Embryonic facial prominence (tissue), 1 donor: ENCODE data around the gene ALKBH5.

ENCODE experiments used
- DNase-seq: peaks from one replicate; pipeline ENCODE4 v3.0.0-alpha.2; 2016; ENCODE audit errors: extremely low spot score

ALKBH5 gene

DNA sequence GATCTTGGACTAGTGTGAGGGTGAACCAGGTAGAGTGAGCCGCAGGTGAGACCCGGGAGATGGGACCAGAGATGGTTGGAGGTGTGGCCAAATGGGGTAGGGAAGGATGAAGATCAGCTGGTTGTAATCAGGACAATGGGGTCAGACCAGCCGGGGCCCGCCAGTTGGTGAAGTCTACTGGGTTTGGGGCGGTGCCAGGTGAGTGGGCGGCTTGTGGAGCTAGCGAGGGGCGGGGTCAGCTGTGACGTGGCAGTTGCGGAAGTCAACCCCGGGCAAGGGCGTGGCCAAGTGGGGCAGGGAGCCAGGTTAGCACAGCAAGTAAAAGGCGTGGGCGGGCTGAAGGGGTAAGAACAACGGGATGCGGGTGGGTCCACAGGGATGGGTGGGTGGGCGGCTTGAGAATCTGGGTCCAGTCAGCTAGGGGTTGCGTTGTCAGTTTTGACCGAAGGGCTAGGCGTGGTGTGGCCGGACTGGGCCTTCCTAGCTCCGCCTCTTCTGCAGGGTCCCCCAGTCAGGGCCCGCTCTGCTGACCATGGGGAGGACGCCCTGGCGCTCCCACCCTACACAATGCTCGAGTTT is 25.5 kb upstream of the ALKBH5 start:
- DNase-seq: peak; percentile 73

DNA sequence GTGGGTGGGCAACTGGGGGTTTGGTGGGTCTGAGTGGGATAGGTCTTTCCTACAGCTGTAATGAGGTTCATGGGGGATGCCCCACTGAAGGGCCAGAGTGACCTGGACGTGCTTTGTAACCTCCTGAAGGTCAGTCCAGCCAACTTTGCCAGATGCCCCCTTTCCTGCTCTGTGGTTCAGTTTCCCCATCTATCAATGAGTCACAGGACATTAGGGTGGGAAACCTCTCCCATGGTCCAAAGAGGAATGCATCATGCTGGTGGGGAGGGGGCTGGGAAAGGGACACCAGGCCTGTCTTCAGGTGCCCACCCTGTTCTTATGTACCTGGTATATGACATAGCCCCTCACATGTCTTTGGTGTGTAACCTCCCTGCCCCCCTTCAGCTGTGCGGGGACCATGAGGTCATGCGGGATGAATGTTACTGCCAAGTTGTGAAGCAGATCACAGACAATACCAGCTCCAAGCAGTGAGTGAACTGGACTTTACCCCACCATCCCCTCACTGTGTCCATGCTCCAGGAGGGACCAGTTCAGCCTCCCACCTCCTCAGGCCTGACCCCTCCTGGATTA is 24.0 kb upstream of the ALKBH5 start:
- DNase-seq: no peak

DNA sequence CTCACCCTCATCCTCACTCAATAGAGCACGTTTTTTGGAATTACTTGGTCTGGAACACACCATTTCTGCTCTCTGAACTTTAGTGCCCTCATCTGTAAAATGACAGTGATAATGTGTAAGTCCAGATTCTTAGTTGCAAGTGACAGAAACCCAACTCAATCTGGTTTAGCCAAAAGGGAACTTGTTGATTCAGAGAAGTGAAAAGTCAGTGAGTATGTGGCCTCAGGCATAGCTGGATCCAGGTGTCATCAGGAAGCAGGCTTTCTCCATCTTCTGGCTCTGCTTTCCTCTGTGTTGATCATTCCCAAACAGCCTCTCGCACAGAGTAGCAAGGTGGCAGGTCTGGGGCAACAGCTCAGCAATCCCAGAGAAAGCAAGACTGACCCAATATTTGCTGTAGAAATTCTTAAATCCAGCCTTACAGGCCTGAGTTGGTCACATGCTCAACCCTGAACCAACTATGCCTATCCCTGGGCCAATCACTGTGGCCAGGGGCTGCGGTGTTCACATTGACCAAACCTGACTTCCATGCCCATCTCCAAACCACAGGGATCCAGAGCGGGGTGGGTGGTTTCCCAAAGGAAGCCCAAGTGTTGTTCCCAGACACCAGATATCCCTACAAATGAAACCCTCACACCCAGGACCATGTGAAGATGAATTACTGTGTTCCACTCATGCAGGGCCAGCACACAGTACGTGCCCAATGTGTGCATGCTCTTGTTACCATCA is 23.3 kb upstream of the ALKBH5 start:
- DNase-seq: no peak

DNA sequence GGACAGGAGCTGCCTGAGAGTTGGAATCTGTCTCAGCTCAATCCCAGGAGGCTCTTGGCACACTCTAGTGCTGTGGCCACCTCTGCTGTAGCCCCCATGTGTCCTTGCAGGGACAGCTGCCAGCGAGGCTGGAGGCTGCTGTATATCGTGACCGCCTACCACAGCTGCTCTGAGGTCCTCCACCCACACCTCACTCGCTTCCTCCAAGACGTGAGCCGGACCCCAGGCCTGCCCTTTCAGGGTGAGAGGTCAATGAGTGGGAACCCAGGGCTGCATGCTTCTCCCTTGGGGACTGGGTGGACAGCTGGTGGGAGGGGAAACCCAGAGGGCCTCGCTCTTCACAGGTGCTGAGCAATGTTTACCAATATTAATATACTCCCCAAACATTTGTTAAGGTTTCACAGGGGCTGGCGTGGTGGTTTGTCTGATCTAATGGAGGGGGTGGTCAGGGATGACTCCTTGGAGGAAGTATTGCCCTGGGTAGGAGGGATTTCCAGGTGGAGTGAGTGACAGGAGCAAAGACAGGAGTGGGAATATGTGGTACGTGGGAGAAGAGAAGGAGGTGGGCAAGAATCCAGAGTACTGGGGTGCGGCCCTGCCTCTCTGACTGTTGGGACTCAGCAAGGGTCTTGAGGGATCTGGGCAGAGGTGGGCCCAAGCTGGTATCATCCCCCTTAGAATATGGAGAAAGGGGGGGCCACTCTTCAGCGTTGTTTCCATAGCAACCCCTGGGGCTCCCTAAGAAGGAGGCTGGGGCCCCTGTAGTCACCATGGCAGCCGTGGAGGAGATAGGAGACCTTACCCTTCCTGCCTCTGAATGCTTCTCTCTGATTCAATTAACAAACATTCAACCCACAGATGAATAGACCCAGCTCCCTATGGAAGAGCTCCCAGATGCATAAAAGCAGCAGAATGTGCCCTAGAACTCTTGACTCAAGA is 22.2 kb upstream of the ALKBH5 start:
- DNase-seq: no peak

DNA sequence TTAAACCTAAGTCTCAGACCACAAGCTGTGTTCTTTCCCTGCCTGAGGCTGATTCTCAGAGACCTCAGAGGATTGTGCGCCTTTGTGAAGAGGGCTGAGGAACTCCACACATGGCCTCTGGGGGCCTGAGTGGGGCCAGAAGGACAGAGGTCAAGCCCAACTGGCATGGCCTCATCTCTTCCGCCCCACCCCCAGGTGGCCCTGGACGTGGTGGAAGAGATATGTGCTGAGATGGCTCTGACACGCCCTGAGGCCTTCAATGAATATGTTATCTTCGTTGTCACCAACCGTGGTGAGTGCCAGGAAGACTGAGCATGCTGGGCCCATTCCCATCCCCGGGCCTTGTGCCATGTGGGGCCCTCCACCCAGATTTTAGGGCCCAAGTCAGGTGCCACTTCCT is 20.1 kb upstream of the ALKBH5 start:
- no peak for DNase-seq

DNA sequence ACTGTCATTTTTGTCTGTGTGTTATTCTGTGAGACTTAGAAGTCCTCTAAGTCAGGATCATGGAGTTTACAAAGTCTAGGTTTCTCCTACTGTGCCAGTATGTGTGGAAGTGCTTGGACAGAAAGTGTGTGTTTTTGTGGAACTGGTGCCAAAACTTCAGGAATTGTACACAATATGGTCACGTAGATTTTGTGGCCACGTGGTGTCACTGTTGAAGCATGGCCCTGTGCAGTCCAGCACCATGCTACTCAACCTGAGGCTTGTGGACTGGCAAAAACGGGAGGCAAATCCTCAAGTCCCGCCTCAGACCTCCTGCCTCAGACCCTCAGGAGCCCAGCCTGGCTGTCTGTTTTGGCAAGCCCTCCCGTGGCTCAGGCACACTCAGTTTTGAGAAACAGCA is 16.7 kb upstream of the ALKBH5 start:
- DNase-seq: no peak

DNA sequence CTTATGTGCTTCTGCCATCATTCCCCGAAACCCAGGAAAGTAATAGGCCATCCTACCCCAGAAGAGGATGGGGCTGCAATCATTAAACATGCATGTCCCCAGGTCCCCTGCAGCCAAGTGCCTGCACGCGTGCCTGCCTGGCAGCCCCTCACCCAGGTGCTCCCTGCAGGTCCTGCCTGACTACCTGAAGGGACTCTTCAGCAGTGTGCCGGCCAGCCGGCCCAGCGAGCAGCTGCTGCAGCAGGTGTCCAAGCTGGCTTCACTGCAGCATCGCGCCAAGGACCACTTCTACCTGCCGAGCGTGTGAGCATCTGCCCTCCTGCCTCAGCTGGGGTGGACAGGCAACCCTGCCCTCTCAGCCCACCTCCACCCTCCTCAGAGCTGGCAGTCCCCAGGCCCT is 16.2 kb upstream of the ALKBH5 start:
- no peak for DNase-seq

DNA sequence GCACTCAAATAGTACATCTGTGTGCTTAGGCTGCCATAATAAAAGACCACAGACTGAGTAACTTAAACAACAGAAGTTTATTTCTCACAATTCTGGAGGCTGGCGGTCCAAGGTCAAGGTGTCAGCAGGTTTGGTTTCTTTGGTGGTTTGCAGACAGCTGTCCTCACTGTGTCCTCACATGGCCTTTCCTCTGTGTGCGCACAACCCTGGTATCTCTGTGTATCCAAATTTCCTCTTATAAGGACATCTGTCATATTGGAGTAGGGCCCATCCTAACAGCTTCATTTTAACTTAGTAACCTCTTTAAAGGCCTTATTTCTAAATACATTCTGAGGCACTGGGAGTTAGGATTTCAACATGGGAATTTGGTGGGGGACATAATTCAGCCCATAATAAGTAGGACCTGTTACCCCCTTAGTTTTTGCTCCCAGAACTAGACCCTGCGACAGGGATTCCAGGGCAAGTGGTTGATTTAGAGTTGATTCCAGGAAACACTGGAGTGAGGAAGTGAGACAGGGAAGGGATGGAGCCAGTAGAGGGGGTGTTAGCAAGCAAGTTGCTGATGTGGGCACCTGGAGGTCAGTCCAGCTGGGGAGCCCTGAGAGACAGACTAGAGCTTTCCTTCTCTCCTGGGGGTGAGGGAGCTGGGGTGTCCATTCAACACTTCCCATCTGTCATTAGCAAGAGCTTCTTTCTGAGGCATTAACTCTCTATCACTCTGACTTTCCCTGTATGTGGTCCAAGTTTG is 10.9 kb upstream of the ALKBH5 start:
- DNase-seq: no peak

DNA sequence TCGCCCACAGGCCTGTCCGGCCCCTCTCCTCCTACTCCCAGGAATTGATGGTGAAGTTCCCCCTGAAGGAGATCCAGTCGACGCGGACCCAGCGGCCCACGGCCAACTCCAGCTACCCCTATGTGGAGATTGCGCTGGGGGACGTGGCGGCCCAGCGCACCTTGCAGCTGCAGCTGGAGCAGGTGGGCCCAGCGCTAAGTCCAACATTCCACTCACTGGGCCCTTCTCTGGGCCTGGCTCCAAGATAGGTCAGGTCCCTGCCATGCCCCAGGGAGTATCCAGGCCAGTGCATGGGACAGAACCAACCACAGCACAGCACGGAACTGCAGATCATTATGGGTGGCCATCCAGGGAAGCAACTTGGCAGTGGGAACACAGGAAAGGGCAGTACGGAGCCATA is 9.9 kb upstream of the ALKBH5 start:
- no peak for DNase-seq

DNA sequence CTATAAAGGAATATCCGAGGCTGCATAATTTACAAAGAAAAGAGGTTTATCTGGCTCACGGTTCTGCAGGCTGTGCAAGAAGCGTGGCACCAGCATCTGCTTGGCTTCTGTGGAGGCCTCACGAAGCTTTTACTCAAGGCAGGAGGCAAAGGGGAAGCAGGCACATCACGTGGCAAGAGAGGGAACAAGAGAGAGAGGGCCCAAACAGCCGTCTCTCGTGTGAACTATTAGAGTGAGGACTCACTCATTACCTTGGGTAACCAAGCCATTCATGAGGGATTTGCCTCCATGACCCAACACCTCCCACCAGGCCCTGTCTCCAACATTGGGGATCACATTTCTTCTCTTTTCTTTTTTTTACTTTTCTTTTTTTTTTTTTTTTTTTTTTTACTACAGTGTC is 7.5 kb upstream of the ALKBH5 start:
- no peak for DNase-seq

DNA sequence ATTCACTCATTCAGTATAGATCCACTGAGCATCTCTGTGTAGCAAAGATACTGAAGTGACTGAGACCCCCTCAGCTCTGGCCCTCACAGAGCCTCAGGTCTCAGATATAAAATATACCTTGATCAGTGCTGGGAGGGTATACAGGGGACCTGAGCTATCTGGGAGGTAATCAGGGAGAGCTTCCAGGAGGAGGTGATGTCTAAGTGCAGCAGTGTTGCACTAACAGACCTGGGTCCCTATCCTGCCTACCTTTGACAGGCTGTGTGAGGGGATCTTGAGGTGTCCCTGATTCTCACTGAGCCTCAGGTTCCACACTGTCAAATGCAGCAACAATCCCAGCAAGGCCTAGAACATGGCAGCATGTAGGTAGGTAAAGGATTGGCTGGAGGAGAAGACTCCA is 6.5 kb upstream of the ALKBH5 start:
- no peak for DNase-seq

DNA sequence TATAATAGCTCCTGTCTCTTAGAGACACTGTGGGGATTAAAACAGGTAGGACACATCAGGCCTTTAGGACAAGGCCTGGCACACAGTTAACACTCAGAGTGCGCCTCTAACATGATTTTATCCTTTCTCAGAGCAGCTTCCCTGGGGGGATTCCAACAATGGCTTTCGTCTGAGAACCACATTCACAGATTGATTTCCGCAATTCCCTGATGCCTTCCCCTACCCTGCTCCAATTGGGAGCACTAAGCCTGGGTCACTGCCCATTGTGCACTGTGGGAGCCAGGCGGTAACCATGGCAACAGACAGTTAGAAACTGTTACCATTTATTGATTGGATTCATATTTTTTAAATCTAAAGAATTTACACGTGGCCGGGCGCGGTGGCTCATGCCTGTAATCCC is 5.9 kb upstream of the ALKBH5 start:
- DNase-seq: no peak

DNA sequence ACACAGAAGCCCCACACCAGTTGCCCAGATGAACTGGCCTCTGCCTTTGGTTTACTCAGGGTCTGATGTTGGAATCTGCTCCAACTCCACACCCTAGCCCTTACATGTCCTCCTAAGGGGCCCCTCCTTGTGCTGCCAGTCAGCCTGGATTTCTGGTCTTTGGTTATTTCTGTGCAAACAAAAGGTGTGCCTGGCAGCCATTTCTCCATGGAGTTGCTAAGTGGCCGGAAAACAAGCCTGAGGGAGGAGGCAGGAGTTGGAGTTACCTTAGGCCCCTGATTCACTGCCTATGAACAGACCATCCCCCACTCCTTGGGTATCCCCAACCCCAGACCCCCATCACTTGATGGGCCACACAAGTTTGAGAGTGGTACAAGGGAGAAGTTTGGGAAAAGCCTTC is 4.4 kb upstream of the ALKBH5 start:
- DNase-seq: no peak

DNA sequence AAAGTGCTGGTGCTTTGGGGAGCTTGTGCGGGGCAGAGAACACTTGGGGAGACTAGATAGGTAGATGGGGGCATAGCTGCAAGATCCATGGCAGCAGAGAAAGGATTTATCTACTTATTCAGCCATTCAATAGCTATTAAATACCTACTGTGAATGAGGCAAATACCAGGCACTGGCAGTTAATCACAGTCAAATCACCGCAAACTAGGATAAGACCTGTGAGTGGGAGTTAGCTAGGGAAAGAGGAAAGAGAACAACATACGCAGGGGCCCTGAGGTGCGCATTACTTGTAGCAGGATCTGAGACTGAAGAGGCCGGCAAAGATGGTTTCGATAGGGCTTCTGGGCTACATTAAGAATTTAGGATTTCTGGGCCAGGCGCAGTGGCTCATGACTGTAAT is 3.8 kb upstream of the ALKBH5 start:
- no peak for DNase-seq

DNA sequence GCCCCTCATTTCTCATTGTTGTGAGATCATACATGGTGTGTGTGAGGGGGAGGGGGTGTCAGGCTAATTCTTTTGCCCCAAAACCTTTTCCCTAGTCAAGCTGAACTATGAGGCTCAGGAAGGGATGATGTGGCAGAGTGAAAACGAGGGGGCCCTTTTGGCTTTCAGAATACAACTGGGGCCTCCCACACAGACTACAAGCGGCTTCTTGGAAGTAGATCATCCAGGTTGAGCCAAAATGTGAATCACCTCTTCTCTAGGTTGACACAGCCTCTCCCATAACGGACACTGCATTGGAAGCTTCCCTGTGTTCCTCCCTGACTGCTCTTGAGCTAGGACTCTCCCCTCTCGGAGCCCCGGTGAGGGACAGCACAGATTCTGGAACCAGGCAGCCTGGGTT is 2.3 kb upstream of the ALKBH5 start:
- no peak for DNase-seq

DNA sequence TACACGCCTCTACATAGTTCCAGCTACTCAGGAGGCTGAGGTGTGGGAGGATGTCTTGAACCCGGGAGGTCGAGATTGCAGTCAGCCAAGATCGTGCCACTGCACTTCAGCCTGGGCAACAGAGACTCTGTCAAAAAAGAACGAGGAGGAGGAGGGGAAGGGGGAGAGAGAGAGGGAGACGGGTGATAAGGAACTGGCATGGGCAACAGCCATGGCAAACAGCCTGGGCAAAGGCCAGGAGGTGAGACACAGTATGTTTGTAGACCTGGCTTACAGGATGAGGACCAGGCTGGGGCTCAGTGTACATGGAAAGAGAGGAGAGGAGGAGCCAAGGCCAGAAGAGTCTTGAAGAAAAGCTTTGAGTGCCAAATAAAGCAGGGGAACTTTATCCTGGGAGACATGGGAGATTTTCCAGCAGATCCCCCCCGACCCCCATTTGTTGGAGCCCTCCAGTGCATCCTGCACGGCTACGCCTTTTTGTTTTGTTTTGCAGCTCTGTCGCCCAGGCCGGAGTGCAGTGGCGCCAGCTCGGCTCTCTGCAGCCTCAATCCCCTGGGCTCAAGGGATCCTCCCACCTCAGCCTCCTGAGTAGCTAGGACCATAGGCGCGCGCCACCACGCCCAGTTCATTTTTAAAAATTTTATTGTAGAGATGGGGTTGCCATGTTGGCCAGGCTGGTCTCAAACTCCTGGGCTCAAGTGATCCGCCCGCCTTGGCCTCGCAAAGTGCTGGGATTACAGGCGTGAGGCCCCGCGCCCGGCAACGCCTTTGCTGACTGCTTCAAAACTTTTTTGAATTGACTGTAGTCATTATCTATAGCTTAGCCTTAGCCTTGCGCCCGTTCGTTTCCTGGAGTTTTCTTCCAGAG is 1.3 kb upstream of the ALKBH5 start:
- no peak for DNase-seq

DNA sequence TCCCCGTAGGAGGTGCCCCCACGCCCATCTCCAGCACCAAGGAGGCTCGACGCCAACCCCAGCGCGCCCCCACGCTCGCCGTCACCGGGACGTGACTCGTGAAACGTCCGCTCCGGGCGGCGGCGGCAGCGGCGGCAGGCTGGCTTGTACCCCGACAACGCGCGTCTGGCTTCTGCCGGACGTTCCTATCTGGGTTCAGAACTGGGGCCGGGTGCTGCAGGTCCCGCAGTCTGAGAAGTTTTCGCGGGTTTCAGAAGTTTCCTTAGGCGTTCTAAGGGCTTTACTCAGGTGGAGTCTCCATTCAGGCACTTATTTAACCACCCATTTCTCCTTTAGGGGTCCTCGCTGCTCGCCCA is 672 bp upstream of the ALKBH5 start:
- DNase-seq: no peak

DNA sequence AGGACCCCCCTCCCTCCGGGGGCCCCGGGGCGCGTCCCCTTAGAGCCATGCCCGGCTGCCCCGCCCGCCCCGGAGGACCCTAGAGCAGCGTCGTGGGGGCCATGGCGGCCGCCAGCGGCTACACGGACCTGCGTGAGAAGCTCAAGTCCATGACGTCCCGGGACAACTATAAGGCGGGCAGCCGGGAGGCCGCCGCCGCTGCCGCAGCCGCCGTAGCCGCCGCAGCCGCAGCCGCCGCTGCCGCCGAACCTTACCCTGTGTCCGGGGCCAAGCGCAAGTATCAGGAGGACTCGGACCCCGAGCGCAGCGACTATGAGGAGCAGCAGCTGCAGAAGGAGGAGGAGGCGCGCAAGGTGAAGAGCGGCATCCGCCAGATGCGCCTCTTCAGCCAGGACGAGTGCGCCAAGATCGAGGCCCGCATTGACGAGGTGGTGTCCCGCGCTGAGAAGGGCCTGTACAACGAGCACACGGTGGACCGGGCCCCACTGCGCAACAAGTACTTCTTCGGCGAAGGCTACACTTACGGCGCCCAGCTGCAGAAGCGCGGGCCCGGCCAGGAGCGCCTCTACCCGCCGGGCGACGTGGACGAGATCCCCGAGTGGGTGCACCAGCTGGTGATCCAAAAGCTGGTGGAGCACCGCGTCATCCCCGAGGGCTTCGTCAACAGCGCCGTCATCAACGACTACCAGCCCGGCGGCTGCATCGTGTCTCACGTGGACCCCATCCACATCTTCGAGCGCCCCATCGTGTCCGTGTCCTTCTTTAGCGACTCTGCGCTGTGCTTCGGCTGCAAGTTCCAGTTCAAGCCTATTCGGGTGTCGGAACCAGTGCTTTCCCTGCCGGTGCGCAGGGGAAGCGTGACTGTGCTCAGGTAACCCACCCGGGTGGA is 759 bp downstream of the ALKBH5 start:
- no peak for DNase-seq

DNA sequence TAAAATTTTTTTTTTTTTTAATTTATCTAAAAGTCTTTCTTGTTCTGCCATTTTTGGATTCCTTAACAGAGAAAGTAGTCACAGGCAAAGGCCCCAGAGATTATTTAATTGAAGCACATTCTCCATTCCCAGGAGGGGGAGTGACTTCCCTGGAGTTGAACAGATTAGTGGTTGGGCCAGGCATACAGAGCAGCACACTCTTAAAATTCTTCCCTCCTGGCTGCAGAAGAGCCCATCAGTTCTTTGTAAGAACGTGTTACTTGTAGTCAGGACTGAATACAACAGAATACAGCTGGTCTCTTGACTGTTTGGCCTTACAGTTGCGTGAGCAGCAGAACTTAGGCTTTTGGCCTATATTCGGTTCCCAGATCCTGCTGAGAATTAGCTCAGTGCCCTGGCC is 1.8 kb downstream of the ALKBH5 start:
- no peak for DNase-seq
